Activated naive CD8-positive, alpha-beta T cell treated with anti-CD3 and anti-CD28 coated beads for 36 hours (primary cell): Measurements from ENCODE around the gene PTBP3. TPM values are rescaled to one million over a fixed set of nuclear protein-coding genes. Genes with fewer than 3 reads are reported as not detected.

Experiments
- DNase-seq: peaks from one replicate; pipeline ENCODE4 v3.0.0; 2021
- H3K27ac Mint-ChIP-seq: one replicate; pipeline ENCODE4 v1.8.0; 2022; ENCODE audit warnings: mild to moderate bottlenecking, moderate library complexity, mixed read lengths
- H3K27me3 Mint-ChIP-seq: one replicate; pipeline ENCODE4 v1.8.0; 2022; ENCODE audit warnings: mild to moderate bottlenecking, mixed read lengths
- H3K36me3 Mint-ChIP-seq: one replicate; pipeline ENCODE4 v1.8.0; 2021; ENCODE audit warnings: mild to moderate bottlenecking, mixed read lengths
- H3K4me1 Mint-ChIP-seq: one replicate; pipeline ENCODE4 v1.8.0; 2021; ENCODE audit warnings: mixed read lengths
- H3K4me3 Mint-ChIP-seq: one replicate; pipeline ENCODE4 v1.8.0; 2022; ENCODE audit warnings: mild to moderate bottlenecking, moderate library complexity, mixed read lengths
- H3K9me3 Mint-ChIP-seq: one replicate; pipeline ENCODE4 v1.8.0; 2022; ENCODE audit warnings: mixed read lengths
- total RNA-seq, 2 experiments: library from RNA; stranded (reverse); gene quantifications; one replicate each; pipeline ENCODE4 v1.2.3, GENCODE V29; 2021

The PTBP3 gene
- total RNA-seq, 2 experiments from 2014 or later = 116 to 118 TPM

DNA sequence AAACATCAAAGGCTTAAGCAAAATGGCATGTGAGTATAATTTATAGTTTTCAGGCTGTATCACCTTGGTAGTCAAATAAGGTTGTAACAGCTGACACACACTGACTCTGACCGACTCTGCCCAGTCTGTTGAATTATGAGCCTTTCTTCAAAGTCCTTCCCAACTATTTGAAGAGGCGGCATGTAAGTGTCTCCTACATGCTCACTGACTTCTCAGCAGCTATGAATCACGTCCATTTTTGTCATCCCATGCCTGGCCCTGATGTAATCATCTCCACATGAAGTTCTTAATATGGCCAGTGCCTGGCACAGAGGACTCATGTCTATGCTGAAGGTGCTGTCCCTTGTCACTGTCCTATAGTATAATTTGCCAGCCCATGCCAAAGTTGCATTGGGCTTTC lies 5.1 kb upstream of the PTBP3 start:
- Mint-ChIP-seq H3K4me1 (peaks cover 9% of the 10 kb centered on the region), H3K27ac (no peak overlapping the region), H3K27me3 (no peaks in the 10 kb centered on the region), H3K4me3 (no peak overlapping the region), H3K36me3 (no peaks in the 10 kb centered on the region), H3K9me3 (no peaks in the 10 kb centered on the region)
- DNase-seq = no peak

DNA sequence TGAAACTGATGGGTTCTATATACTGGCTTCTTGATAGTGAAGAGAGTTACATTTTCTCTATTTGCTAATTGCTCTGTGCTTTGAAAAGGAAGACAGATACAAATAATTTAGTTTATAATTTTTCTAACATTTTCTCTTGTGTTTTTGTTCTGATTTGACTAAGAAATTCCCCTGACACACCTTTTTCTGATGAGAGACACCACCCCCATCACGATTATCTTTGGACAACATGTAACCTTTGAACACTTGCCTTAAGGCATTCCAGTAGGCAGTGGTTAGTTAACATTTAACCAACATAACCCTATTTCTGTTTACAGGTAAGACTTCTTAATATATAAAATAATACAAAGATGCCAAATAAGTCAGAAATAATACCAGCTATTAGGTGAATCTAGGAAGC lies 4.1 kb upstream of the PTBP3 start:
- no peaks in the 10 kb centered on the region for H3K27me3 Mint-ChIP-seq
- H3K36me3 Mint-ChIP-seq = no peaks in the 10 kb centered on the region
- H3K9me3 Mint-ChIP-seq = no peaks in the 10 kb centered on the region
- no peak overlapping the region for H3K27ac Mint-ChIP-seq
- H3K4me1 Mint-ChIP-seq = peaks cover 9% of the 10 kb centered on the region
- H3K4me3 Mint-ChIP-seq = no peak overlapping the region
- no peak for DNase-seq

DNA sequence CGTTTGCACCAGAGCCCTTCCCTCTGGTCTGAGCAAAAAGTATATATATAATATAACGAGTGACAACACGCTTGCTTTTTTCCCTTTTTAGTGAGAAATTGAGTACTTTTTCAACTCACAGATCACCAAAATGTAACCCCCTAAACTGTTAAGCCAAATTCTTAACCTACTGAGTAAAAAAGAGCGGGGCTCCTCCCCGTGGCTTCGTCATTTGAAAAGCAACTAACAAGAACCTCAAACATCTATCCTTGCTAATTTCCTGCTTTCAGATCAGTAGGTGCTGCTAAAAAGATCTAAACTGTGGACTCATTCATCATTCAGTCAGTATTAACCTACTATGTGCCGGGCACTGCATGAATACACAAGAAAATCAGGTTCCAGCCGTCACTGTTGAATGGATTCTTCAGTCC lies 1.0 kb upstream of the PTBP3 start:
- Mint-ChIP-seq H3K4me3 (peak overlapping the region; percentile 91), H3K9me3 (no peaks in the 10 kb centered on the region), H3K36me3 (no peaks in the 10 kb centered on the region), H3K27me3 (no peaks in the 10 kb centered on the region), H3K27ac (peak overlapping the region; percentile 97), H3K4me1 (peaks cover 22% of the 10 kb centered on the region)
- DNase-seq = peak; percentile 25

DNA sequence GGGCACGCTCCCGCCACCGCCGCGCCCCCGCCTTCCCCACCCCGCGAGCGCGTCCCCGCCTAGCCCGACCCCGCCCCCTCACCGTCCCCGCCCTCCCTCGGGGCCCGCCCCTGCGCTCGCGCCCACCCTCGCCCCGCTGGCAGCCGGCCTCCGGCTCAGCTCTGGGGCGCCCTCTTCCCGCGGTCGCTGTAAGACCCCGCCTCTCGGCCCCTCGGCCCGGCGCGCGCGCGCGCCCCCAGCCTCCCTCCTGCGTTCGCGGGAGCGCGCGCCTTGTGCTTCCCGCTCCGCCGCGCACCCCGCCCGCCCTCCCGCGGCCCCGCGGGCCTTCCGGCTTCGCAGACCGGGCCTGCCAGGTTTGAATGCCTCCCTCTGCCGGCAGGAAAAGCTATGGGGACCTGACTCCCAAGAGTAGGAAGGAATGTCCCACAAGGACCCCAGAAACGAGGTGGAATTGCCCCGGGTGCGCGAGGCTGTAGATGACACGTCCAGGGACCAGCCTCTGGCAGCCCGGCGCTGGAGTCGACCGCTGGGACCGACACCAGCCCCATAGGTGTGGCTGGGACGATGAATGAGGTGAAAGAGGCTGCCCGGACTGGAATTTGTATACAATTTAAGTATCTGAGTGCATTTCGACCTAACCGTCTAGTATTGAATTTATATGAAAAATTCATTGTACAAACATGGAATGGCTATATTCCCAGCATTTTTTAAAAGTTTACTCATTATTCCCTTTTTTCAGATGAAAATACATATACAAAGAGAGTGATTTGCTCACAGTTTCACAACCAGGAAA lies 416 bp upstream of the PTBP3 start:
- Mint-ChIP-seq H3K4me1 (peaks cover 22% of the 10 kb centered on the region), H3K27ac (peak overlapping the region; percentile 97), H3K9me3 (no peaks in the 10 kb centered on the region), H3K36me3 (no peaks in the 10 kb centered on the region), H3K4me3 (peak overlapping the region; percentile 91), H3K27me3 (no peaks in the 10 kb centered on the region)
- DNase-seq = peak; percentile 93

DNA sequence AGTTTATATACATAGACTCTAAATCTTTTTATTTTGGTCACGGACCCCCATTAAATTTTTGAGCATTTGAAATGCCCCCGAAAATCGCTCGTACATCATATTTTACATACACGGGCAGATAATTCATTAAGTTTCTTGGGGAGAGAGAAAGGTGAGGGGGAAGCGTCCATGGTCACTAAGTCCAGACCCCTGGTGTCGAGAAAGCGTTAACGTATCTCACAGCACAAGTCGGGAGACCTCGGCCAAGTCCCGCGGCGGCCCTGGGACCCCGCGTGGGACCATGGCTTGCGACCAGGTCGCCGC lies 794 bp downstream of the PTBP3 start:
- Mint-ChIP-seq H3K36me3 (peaks cover 11% of the 10 kb centered on the region), H3K9me3 (peaks cover 2% of the 10 kb centered on the region), H3K4me3 (peak overlapping the region; percentile 96), H3K27ac (peak overlapping the region; percentile 95), H3K27me3 (no peaks in the 10 kb centered on the region), H3K4me1 (peaks cover 33% of the 10 kb centered on the region)
- no peak for DNase-seq

DNA sequence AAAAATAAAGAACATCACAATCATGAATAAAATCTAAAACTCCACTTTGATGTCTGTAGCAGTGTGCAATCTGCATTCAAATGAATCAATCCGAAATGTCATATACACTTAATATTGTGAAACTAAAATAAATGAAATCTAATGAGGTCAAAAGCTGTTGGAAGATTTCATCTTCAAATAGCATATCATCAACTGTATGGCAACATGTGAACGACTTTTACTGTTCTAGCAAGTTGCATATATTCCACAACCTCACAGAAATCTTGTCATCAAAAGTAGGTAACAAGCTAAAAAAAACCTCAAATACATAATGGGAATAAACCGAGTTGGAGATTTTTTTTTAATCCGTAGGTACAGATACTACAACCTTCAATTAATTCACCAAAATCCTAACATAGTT lies 1.2 kb downstream of the PTBP3 start:
- peaks cover 11% of the 10 kb centered on the region for H3K36me3 Mint-ChIP-seq
- H3K4me1 Mint-ChIP-seq = peaks cover 34% of the 10 kb centered on the region
- no peak for DNase-seq
- H3K27ac Mint-ChIP-seq = peak overlapping the region; percentile 95
- H3K27me3 Mint-ChIP-seq = no peaks in the 10 kb centered on the region
- H3K4me3 Mint-ChIP-seq = peak overlapping the region; percentile 96
- H3K9me3 Mint-ChIP-seq = peaks cover 2% of the 10 kb centered on the region

DNA sequence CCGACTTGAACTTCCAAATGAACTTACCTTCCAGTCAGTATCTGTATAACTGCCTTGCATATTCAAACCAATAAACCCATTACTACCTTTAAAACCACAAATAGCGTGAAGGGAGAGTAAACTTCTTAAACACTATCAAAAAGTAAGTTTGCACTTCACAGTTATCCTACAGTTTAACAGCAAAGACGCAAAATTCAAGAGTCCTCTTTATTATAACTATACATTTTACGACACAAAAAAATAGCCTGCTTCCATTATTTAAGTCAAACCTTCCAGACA lies 1.8 kb downstream of the PTBP3 start:
- peaks cover 36% of the 10 kb centered on the region for H3K4me1 Mint-ChIP-seq
- peak overlapping the region; percentile 96 for H3K4me3 Mint-ChIP-seq
- peaks cover 11% of the 10 kb centered on the region for H3K36me3 Mint-ChIP-seq
- DNase-seq = no peak
- no peaks in the 10 kb centered on the region for H3K27me3 Mint-ChIP-seq
- peak overlapping the region; percentile 95 for H3K27ac Mint-ChIP-seq
- H3K9me3 Mint-ChIP-seq = peaks cover 2% of the 10 kb centered on the region

DNA sequence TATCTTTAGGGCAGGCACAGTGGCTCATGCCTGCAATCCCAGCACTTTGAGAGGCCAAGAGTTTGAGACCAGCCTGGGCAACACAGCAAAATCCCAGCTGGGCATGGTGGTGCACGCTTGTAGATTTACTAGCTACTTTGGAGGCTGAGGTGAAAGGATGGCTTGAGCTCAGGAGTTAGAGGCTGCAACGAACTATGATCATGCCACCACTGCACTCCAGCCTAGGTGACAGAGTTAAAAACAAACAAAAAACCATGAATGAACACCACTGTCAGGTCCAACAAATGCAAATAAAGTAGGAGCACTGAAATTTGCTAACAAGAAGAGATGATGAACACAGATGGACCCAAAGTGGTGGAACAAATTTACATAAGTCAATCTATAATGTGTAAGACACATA lies 4.9 kb downstream of the PTBP3 start:
- H3K36me3 Mint-ChIP-seq = peaks cover 32% of the 10 kb centered on the region
- no peaks in the 10 kb centered on the region for H3K27me3 Mint-ChIP-seq
- no peak for DNase-seq
- H3K4me1 Mint-ChIP-seq = peaks cover 41% of the 10 kb centered on the region
- H3K4me3 Mint-ChIP-seq = no peak overlapping the region
- peak overlapping the region; percentile 56 for H3K27ac Mint-ChIP-seq
- H3K9me3 Mint-ChIP-seq = peaks cover 11% of the 10 kb centered on the region

DNA sequence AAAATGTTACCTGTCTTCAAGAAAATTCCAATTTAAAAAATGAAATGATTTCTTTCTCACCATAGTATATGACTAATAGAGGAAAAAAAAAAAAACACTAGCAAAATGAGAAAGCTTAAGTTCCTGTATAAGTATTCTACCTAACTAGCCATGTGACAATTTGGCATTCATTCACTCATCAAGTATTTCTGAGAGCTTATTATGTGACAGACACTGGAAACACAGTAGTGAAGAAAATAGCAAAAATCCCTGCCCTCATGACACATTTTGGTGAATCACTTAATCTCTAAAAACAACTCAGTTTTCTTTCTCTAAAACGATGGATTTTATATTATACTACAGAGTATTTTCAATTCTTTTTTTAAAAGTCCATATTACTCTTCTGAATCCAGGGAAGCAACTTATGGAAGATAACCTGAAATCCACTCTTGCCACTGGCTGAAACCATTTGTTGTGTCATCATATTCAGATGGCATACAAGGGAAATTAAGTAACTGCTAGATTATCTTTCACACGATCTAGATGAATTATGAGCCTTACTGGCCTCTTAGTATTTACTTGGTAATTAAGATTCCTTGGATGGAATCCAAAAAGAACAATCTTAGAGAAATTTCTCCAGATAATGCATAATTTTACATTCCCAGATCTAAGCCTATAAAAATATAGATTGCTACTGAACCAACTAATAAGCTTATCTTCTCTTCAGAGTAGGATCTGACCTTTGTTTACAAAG lies 5.5 kb downstream of the PTBP3 start:
- Mint-ChIP-seq H3K9me3 (peaks cover 14% of the 10 kb centered on the region), H3K4me1 (peaks cover 46% of the 10 kb centered on the region), H3K27ac (peak overlapping the region; percentile 29), H3K4me3 (no peak overlapping the region), H3K27me3 (no peaks in the 10 kb centered on the region), H3K36me3 (peaks cover 38% of the 10 kb centered on the region)
- DNase-seq = no peak

DNA sequence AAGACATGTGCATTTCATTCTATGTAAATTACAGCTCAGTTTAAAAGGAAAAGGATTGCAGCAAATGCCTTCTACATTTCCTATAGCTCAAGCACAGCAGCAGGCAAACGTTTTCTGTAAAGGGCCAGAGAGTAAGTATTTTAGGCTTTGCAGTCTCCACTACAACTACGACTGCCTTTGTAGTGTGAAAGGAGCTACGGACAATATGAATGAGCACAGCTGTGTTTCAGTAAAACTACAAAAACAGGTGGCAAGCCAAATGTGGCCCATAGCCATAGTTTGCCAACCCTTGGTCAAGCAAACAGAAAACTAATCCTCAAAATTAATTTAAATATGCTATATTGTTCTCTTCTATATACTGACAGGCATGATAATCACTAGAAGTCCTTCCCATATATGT lies 7.2 kb downstream of the PTBP3 start:
- Mint-ChIP-seq H3K27me3 (no peaks in the 10 kb centered on the region), H3K27ac (no peak overlapping the region), H3K36me3 (peaks cover 48% of the 10 kb centered on the region), H3K9me3 (peaks cover 18% of the 10 kb centered on the region), H3K4me1 (peaks cover 49% of the 10 kb centered on the region), H3K4me3 (no peak overlapping the region)
- no peak for DNase-seq

DNA sequence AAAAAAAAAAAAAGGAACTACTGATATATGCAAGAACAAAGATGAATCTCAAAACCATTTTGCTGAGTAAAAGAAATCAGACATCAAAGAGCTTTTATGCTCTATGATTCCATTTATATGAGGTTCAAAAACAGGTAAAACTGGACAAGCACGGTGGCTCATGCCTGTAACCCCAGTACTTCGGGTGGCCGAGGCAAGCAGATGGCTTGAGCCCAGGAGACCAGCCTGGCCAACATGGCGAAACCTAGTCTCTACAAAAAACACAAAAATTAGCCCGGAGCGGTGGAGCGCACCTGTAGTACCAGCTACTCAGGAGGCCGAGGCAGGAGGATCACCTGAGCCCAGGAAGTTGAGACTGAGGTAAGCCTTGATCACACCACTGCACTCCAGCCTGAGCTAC lies 7.8 kb downstream of the PTBP3 start:
- H3K4me1 Mint-ChIP-seq = peaks cover 48% of the 10 kb centered on the region
- DNase-seq = no peak
- H3K36me3 Mint-ChIP-seq = peaks cover 50% of the 10 kb centered on the region
- no peak overlapping the region for H3K4me3 Mint-ChIP-seq
- no peaks in the 10 kb centered on the region for H3K27me3 Mint-ChIP-seq
- no peak overlapping the region for H3K27ac Mint-ChIP-seq
- peaks cover 20% of the 10 kb centered on the region for H3K9me3 Mint-ChIP-seq

DNA sequence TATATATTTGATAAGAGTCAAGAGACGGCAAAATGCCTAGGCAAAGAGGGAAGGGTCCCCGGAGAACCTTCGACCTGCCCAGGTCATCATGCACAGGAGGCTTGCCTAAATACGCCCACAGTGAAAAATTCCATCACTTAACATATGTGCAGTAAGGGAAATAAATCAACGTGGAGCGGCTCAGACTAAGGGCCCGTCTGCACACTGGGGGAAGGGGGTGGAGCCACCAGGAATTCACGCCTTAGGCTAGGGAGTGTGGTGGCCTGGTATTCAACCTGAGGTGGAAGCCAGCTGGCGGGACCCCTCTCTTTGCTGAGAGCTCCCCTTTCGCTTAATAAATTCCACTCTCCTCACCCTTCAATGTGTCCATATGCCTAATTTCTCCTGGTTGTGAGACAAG lies 8.3 kb downstream of the PTBP3 start:
- H3K27me3 Mint-ChIP-seq = no peaks in the 10 kb centered on the region
- DNase-seq = no peak
- peaks cover 20% of the 10 kb centered on the region for H3K9me3 Mint-ChIP-seq
- peaks cover 48% of the 10 kb centered on the region for H3K4me1 Mint-ChIP-seq
- H3K4me3 Mint-ChIP-seq = no peak overlapping the region
- no peak overlapping the region for H3K27ac Mint-ChIP-seq
- H3K36me3 Mint-ChIP-seq = peaks cover 51% of the 10 kb centered on the region

DNA sequence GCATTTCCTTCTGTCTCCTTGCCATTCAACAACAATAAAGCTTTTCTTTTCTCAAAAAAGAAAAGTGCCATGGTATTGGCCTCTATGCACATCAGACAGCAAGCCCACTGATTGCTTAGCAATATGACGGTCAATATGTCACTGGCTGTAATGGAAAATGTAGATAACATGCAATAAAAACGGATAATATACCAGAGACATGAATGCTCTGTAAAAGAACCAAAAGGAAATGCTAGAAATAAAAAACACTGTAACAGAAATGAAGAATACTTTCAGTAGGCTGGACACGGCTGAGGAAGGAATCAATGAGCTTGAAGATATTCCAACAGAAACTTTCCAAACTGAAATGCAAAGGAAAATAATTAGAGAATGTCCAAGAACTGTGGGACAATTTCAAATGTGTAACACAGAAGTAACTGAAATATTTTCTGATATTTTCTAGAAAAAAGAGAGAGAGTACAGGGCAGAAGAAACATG lies 10.0 kb downstream of the PTBP3 start:
- Mint-ChIP-seq H3K36me3 (peaks cover 62% of the 10 kb centered on the region), H3K4me1 (peaks cover 55% of the 10 kb centered on the region)

DNA sequence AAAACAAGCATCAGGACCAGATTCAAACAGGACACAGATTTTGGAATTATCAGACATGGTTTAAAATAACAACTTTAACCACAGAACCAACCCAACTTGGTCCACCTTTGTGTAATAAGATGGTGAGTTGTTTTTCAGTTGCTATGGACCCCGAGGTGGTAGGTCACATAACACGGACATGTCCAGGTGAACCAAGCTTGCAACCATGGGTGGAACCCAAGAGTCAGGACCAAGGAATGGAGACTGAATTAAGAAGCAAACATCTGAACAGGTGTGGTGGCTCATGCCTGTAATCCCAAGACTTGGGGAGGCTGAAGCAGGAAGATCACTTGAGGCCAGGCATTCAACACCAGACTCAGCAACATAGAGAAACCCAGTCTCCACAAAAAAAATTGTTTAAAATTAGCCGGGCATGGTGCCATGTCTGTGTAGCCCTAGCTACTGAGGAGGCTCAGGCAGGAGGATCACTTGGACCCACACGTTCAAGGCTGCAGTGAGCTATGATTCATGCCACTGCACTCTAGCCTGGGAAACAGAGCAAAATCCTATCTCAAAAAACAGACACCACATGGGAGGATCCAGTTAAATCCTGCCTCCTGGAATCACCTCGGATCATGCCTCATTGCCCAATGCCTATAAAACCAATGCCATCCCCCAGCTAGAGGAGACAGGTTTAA lies 10.6 kb downstream of the PTBP3 start:
- no peak overlapping the region for H3K4me3 Mint-ChIP-seq

More for the DNA sequence above, 10.0 kb downstream of the PTBP3 start:
- Mint-ChIP-seq H3K27ac (no peak overlapping the region), H3K27me3 (no peaks in the 10 kb centered on the region), H3K4me3 (no peak overlapping the region), H3K9me3 (peaks cover 18% of the 10 kb centered on the region)
- DNase-seq = no peak

DNA sequence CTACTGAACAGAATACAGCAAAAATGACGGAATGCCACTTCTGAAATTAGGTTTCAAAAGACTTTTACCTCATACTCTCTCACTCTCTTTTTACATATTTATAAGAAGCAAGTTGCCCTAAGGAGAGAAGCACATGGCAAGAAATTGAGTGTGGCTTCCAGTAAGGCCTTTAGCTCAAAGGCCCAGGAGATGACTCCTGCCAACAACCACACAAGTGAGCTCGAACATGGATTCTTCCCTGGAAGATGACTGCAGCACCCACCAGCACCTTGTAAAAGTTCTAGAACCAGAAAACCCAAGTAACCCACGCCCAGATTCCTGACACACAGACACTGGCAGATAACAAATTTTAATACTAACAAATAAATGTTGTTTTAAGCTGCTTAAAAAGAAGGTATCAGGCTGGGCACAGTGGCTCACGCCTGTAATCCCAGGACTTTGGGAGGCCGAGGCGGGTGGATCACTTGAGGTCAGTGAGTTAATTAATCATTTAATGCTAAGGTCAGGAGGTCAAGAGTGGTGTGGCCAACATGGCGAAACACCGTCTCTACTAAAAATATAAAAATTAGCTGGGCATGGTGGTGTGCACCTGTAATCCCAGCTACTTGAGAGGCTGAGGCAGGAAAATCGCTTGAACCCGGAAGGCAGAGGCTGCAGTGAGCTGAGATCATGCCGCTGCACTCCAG lies 17.0 kb downstream of the PTBP3 start:
- Mint-ChIP-seq H3K4me1 (peaks cover 64% of the 10 kb centered on the region), H3K27me3 (no peaks in the 10 kb centered on the region), H3K9me3 (peaks cover 7% of the 10 kb centered on the region), H3K4me3 (no peak overlapping the region), H3K36me3 (peaks cover 57% of the 10 kb centered on the region), H3K27ac (peak overlapping the region; percentile 92)
- no peak for DNase-seq

More for the DNA sequence above, 10.6 kb downstream of the PTBP3 start:
- no peak for DNase-seq
- peaks cover 63% of the 10 kb centered on the region for H3K36me3 Mint-ChIP-seq
- H3K27ac Mint-ChIP-seq = no peak overlapping the region
- peaks cover 55% of the 10 kb centered on the region for H3K4me1 Mint-ChIP-seq
- peaks cover 18% of the 10 kb centered on the region for H3K9me3 Mint-ChIP-seq
- H3K27me3 Mint-ChIP-seq = no peaks in the 10 kb centered on the region
